Psoas muscle (tissue), 8 donors: ENCODE data around the gene DYNC2LI1. TPM values are rescaled to one million over a fixed set of nuclear protein-coding genes. Genes with fewer than 3 reads are reported as not detected.

Source experiments
- ATAC-seq, 4 donors: fragments of 200-7000 bp; cut with Tn5 transposase; one replicate each; pipeline ENCODE4 v1.9.1; 2020; ENCODE audit warnings: moderate library complexity in 3 of 4, mild to moderate bottlenecking in 2 of 4
- DNase-seq, 2 donors: peaks; one replicate each; pipeline ENCODE4 v3.0.0-alpha.2; 2020
- H3K27ac ChIP-seq: fragments of 200-600 bp; one replicate; pipeline ENCODE4 v1.8.0; 2022
- H3K27me3 ChIP-seq, 3 donors: fragments of 200-600 bp in 1 of 3; one replicate each; pipeline versions ENCODE4 v1.6.1 to v1.8.0; 2013 to 2022; ENCODE audit warnings: low read length in 2 of 3, mild to moderate bottlenecking in 2 of 3, moderate library complexity in 1 of 3; ENCODE audit not compliant: insufficient read depth in 3 of 3
- H3K36me3 ChIP-seq, 2 donors: fragments of 200-600 bp in 1 of 2; one replicate each; pipeline versions ENCODE4 v1.6.1 to v1.8.0; 2013 to 2022; ENCODE audit warnings: low read depth in 1 of 2, mild to moderate bottlenecking in 1 of 2, moderate library complexity in 1 of 2; ENCODE audit not compliant: insufficient read depth in 1 of 2
- H3K4me1 ChIP-seq: fragments of 200-600 bp; one replicate; pipeline ENCODE4 v1.8.0; 2022
- H3K4me3 ChIP-seq: fragments of 200-600 bp; one replicate; pipeline ENCODE4 v1.8.0; 2022; ENCODE audit warnings: mild to moderate bottlenecking
- H3K9me3 ChIP-seq: fragments of 200-600 bp; one replicate; pipeline ENCODE4 v1.8.0; 2022
- CTCF ChIP-seq: fragments of 200-600 bp; IDR thresholded peaks from one replicate; pipeline ENCODE4 v1.8.0; 2022; ENCODE audit warnings: antibody characterized with exemption
- WGBS, 3 donors: extraction: QIAGEN DNeasy Blood & Tissue Kit; methylation state at CpG; one replicate each; pipeline versions ENCODE4 v1.1.6 to v1.1.7; 2013; 5-methylcytosine and 5-hydroxymethylcytosine counted together
- intact Hi-C, 2 donors: fragments of 100-400 bp; cut with DNase I; formaldehyde crosslinking; loops; one replicate each; pipeline versions ENCODE4 v1.11.0 to v1.14.2; 2022
- polyA plus RNA-seq, 3 donors: library from polyadenylated mRNA; stranded (reverse); fragments of 200-250 nt; gene quantifications; one replicate each; pipeline ENCODE4 v1.2.3, GENCODE V29; 2013
- total RNA-seq, 4 donors: library from RNA; stranded (reverse); fragmentation: NEBNext Ultra II Directional in 2 of 4; extraction: Animal tissue kit (Norgen Biotek cat#: 25700) in 2 of 4; gene quantifications; one replicate each; pipeline versions ENCODE4 v1.2.1 to v1.2.4, GENCODE V29; 2021 to 2023
- donor health status: healthy with polysubstance abuse.
- donor health status: DM: no; HTN: no; CAD: no; lungs with moderate emphysema.
- donor health status: Bipolar disorder and iron deficiency.
- donor health status: healthy.
- donor health status: DM: yes; HTN: yes; CAD: no.
- donor health status: DM: no; HTN: no; CAD: no.
- donor health status: DM: no; HTN: no; CAD: no.
- donor health status: DM: yes; HTN: yes; CAD: no.

DYNC2LI1 gene
- total and polyA plus RNA-seq, 7 donors = 3.4 to 23.7 (median 8.9) TPM

DNA sequence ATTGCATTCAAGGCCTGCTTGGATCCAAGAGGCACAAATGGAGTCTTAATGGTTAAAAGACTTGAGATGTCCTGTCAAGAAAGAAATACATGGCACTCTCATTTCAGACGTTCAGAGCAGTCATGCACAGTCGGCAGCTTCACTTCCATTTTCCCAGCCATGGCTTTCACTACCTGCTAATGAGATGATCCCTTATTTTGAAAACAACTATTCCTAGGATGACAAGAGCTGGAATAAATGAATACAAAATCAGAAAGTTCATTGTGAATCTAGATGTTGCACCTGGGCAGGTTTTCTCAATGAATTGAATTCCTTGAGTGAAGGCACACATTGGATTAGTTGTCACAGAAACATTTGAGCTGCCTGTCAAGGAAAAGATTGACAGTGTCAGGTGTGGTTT lies 39.1 kb downstream of the DYNC2LI1 start:
- 34 to 37% (median 34%) methylated on average over 2 of the region's 2 CpGs for WGBS, 3 donors
- intact Hi-C loops = no loop called here
- H3K4me3 ChIP-seq = no peak overlapping the region
- peaks cover 0 to 25% of the 10 kb centered on the region in 2 donors for H3K36me3 ChIP-seq
- no peak overlapping the region for H3K27ac ChIP-seq
- ATAC-seq = no peak
- no peak for DNase-seq
- TF ChIP-seq CTCF = no peak
- H3K4me1 ChIP-seq = no peaks in the 10 kb centered on the region
- no peaks in the 10 kb centered on the region for H3K9me3 ChIP-seq
- H3K27me3 ChIP-seq = no peaks in the 10 kb centered on the region

DNA sequence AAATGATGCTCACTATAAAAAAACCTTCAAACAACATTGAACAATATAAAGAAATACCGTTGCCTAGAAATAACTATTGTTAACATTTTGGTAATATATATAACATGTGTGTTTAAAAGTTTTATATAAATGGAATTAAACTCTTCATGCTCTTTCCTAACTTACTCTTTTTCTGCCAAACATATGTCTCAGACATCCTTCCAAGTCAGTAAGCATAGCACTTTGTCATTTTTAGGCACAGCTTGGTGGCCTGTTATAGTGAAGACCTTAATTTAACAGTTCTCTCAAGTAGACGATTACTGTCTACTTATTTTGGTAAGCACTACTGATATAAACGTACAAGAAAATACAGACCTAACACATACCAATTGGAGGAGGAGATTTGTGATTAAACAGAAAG lies 40.9 kb downstream of the DYNC2LI1 start:
- intact Hi-C loops = no loop called here
- no peak overlapping the region for H3K27ac ChIP-seq
- 91 to 92% (median 92%) methylated on average over 3 of the region's 3 CpGs for WGBS, 3 donors
- no peaks in the 10 kb centered on the region for H3K27me3 ChIP-seq
- no peak overlapping the region for H3K4me3 ChIP-seq
- TF ChIP-seq CTCF = no peak
- no peaks in the 10 kb centered on the region for H3K9me3 ChIP-seq
- no peaks in the 10 kb centered on the region for H3K4me1 ChIP-seq
- DNase-seq (no peak), ATAC-seq (no peak)
- H3K36me3 ChIP-seq = peaks cover 0 to 17% of the 10 kb centered on the region in 2 donors

- ATAC-seq (no peak), DNase-seq (peak in 1 of 2 donors; percentile 21)
- no peak overlapping the region for H3K27ac ChIP-seq
- 58 to 60% (median 59%) methylated on average over 5 of the region's 5 CpGs for WGBS, 3 donors
- no peak overlapping the region for H3K4me3 ChIP-seq
- TF ChIP-seq CTCF = no peak
- intact Hi-C loops = no loop called here
- no peaks in the 10 kb centered on the region for H3K9me3 ChIP-seq
- no peaks in the 10 kb centered on the region for H3K4me1 ChIP-seq
- no peaks in the 10 kb centered on the region for H3K27me3 ChIP-seq
- H3K36me3 ChIP-seq = no peaks in the 10 kb centered on the region
Measured at GRCh38 chr2:43818761-43819160, 44.9 kb downstream of the DYNC2LI1 start.

GRCh38 chr2:43819491-43820163 lies 45.8 kb downstream of the DYNC2LI1 start:
- WGBS, 3 donors = 80 to 85% (median 82%) methylated on average over 7 of the region's 7 CpGs

More at GRCh38 chr2:43819491-43820163, 45.8 kb downstream of the DYNC2LI1 start:
- no peak overlapping the region for H3K4me3 ChIP-seq
- ATAC-seq (no peak), DNase-seq (no peak)
- no peaks in the 10 kb centered on the region for H3K36me3 ChIP-seq
- H3K4me1 ChIP-seq = no peaks in the 10 kb centered on the region
- no peaks in the 10 kb centered on the region for H3K27me3 ChIP-seq
- TF ChIP-seq CTCF = no peak
- intact Hi-C loops = no loop called here
- no peaks in the 10 kb centered on the region for H3K9me3 ChIP-seq
- H3K27ac ChIP-seq = no peak overlapping the region
